C1 segment of cervical spinal cord (tissue), 14 donors: Measurements from ENCODE around the gene ETS1.
"Not testable (repeated sequence)": the region's sequence is repeated elsewhere in the genome, so short reads cannot be mapped to it uniquely, and the experiment has no call there.

Experiments used
- DNase-seq, 14 donors: peaks; one replicate each; lab custom pipeline; 2025; lab: John Stamatoyannopoulos, UW

ETS1 gene

GRCh38 chr11:128465531-128465930 is 121.8 kb downstream of the ETS1 start:
- DNase-seq, result no peak

GRCh38 chr11:128464878-128465450 is 122.4 kb downstream of the ETS1 start:
- no peak for DNase-seq

DNA sequence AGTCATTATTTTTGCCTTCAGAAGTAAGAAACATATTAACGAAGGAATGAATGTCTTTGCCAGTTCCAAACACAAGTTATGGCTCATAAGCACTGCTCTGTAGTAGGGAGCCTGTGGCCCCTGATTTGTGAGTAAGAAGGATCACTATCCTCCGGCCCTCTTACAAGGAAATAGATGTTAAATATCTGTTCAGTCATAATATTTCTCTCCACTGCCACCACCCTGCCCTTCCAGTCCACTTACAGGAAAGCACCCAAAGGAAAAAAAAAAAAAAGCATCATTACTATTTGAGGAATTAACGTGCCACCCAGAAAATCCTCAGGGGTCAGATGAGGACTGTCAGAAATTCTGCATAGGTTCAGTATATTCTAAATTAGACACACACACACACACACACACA is 123.4 kb downstream of the ETS1 start:
- no peak for DNase-seq

- DNase-seq, result no peak
These were observed 124.0 kb downstream of the ETS1 start for GRCh38 chr11:128463371-128463829.

GRCh38 chr11:128462922-128463321 is 124.4 kb downstream of the ETS1 start:
- no peak for DNase-seq

- DNase-seq, result no peak
These were observed 125.2 kb downstream of the ETS1 start for GRCh38 chr11:128462189-128462588.

- DNase-seq, result no peak
These were observed 129.0 kb downstream of the ETS1 start for GRCh38 chr11:128458321-128458720.

DNA sequence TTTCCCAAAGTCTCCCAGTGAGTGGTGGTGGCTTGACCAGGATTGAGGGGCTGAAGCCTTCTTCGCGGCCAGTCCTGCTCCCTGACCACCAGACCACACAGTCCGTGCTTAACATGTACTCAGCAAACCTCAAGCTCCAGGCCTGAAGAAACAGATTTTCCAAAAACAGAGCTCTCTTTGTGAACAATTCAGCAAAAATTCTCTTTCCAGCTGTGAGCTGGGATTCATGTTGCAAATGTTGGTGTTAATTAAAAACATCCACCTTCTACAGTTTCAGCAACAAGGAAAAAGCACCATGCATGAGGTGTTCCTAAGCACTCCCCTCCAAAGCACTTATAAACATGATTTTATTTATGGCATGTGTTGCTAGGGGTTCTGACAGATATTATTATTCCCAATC is 129.5 kb downstream of the ETS1 start:
- DNase-seq, result no peak

- no peak for DNase-seq
These were observed 130.6 kb downstream of the ETS1 start for GRCh38 chr11:128456566-128457268.

DNA sequence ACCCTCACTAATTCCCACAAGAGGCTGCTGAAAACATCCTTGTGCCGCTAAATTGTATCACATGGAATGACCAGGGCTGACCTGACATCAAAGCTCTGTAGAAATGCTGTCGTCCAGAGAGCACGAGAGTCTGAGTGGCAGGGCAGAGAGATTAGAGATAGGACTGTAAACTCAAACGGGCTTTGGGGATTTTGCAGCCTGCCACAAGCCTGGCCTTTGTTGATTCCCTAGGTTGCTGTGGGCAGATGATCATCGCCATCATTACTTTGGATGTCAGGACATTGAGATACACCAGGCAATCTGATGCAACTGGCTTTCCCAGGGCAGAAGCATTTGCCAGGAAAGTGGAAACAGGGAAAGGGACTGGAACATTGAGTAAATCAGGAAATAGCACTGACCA is 131.6 kb downstream of the ETS1 start:
- no peak for DNase-seq

DNA sequence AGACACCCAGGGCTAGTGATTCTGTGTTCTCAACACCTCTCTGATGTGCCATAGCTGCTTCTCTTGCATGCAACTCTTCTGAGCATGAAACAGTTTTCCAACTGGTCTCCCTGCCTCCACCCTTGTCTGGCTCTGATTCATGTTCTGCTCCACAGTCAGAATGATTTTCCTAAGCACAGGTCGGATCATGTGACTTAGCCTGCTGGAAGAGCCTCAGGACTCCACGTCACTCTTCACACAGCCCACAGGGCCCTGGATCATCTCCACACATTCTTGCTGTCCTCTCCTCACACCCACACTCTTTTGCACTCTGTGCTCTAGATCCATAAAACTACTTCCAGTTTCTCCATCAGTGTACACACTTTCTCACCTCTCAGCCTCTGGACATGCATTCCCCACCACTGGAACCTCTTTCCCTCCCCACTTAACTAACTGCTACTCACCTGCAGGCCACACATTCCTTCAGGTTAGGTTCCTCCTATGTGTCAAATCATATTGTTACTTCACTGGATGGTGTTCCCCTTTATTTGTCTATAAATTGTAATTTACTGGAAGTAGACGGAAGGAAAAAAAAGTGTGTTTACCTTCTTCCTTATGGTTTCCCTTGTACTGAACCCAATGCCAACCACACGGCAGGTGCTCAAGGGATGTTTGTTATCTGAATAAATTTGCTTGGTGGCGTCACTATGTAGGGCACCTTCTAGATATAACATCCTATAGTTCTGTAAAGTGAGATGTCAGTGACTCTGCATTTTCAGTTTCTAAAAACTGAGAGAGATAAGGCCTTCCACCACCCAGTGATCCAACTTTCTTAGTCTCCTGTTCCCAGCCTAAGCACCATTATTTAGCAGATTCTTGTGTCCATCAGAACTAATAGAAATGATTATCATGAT is 133.7 kb downstream of the ETS1 start:
- no peak for DNase-seq

DNA sequence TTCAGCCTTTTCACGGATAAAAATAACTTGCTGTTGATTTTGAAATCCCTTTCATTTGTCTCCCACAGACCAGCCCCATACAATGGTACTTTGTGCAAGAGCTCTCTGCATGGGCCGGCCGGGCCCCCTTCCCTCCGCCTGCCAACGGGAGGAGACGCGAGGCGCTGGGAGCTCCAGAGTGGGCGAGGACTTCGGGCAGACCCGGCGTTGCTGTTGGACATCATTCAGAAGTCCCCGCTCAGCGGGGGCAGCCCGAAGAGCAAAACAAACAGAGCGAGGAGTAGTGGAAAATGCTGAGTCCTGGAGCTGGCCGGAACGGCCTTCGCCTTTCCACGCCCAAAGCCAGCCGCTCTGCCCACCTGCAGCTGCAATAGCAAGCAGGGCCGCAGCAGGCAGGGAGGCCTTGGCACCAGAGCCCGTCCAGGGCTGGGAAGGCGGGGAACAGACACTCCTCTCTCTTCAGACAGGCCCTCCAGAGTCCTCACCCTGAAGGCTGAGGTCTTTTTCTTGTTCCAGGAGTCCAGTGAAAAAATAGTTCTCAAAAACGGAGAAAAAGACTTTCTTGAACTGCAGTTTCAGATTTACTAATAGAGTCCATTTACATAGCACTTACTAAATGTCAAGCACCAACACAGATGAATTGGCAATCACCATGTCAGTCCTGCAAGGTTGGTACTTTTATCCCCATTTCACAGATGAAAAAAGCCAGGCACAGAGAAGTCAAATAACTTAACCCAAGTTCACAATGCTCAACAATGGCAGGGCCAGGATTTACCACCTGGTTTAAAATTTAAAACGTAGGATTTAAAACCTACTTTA is 135.5 kb downstream of the ETS1 start:
- peak in 11 of 14 donors; percentile 21 to 69 (median 56) for DNase-seq

GRCh38 chr11:128450882-128451651 is 136.3 kb downstream of the ETS1 start:
- no peak for DNase-seq

GRCh38 chr11:128450425-128450824 is 136.9 kb downstream of the ETS1 start:
- not testable (repeated sequence) for DNase-seq

GRCh38 chr11:128448981-128449713 is 138.2 kb downstream of the ETS1 start:
- no peak for DNase-seq

DNA sequence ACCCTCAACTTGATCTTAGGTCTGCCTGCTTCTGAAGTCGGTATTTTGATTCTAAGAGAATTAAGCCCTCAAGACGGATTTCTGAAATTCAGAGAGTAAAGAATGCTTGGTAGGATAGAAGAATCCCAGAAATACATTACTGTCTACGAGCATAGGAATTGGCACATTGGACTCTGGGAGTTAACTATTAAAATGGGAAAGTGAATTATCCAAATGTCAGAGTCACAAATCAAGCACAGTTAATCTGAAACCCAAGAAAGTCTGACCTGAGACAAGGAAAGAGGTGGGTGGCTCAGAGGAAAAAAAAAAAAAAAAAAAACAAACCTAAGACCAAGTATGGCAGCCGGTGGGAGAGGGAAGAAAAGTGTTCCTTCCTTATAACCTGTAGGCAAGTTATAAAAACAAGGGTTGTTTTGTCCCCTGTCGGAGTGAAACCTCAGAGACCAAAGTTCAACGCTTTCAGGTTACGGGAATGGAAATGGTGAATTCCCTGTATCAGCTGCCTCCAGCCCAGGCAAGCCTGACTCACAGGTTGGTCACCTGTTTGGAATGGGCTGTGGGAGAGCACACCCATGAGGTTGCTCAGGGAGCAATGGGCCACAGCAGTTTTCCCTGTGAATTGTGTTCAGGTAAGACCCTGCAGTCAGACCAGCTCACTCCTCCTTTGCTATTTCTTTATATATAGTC is 139.0 kb downstream of the ETS1 start:
- no peak for DNase-seq

GRCh38 chr11:128447233-128447632 is 140.1 kb downstream of the ETS1 start:
- DNase-seq, result no peak

DNA sequence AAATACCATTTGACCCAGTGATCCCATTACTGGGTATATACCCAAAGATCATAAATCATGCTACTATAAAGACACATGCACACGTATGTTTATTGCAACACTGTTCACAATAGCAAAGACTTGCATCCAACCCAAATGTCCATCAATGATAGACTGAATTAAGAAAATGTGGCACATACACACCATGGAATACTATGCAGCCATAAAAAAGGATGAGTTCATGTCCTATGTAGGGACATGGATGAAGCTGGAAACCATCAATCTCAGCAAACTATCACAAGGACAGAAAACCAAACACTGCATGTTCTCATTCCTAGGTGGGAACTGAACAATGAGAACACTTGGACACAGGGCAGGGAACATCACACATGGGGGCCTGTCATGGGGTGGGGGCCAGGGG is 141.4 kb downstream of the ETS1 start:
- not testable (repeated sequence) for DNase-seq

DNA sequence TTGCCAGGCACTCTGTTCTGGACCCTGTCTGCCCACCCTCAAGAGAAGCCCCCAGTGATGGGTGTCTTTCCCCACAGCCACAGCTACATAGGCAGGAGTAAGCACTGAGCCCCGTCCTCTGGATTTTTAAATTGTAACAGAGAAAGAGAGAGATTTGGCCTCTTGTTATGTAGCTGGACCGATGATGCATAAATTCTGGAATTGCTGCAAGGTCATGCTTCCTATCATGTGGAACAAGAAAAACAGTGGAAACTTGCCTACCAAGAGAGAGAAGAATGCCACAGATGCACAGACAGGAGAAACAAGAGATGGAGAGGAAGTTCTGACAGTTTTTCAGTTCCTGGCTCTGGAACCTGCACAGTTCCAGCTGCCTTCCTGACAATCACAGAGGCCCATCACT is 150.2 kb downstream of the ETS1 start:
- no peak for DNase-seq

GRCh38 chr11:128434818-128435217 is 152.5 kb downstream of the ETS1 start:
- no peak for DNase-seq
